WTC11 (cell line): ENCODE measurements around the gene CALHM1. TPM values are rescaled to one million over a fixed set of nuclear protein-coding genes. Genes with fewer than 3 reads are reported as not detected.

Experiments
- ATAC-seq: fragments of 200-7000 bp; cut with Tn5 transposase; 2 replicates; pipeline ENCODE4 v1.10.0; 2021; ENCODE audit warnings: mild to moderate bottlenecking, moderate library complexity
- Bru-seq: library from RNA; stranded (reverse); fragments of 400-500 nt; gene quantifications from one replicate; lab custom pipeline; 2021; lab: Mats Ljungman, UMichigan
- CTCF ChIA-PET: fragments of 300-600 bp; sonication (Branson Sonifier 250); formaldehyde crosslinking; loops from one replicate; lab custom pipeline; 2021; ENCODE audit warnings: antibody characterized with exemption; lab: Charles Lee
- POLR2A ChIA-PET: fragments of 350-600 bp; sonication (Branson Sonifier 250); formaldehyde crosslinking; loops from one replicate; lab custom pipeline; 2021; ENCODE audit warnings: antibody characterized with exemption; lab: Charles Lee
- DNase-seq: peaks from one replicate; pipeline ENCODE4 v3.0.0; 2021; ENCODE audit warnings: low spot score
- H3K27ac Mint-ChIP-seq: 2 replicates; pipeline ENCODE4 v1.8.0; 2021; ENCODE audit warnings: mixed read lengths
- H3K27me3 Mint-ChIP-seq: 2 replicates; pipeline ENCODE4 v1.8.0; 2021; ENCODE audit warnings: low read depth, mild to moderate bottlenecking, moderate library complexity, mixed read lengths
- H3K36me3 Mint-ChIP-seq: 2 replicates; pipeline ENCODE4 v1.8.0; 2021; ENCODE audit warnings: mixed read lengths
- H3K4me1 Mint-ChIP-seq: 2 replicates; pipeline ENCODE4 v1.8.0; 2022; ENCODE audit warnings: mixed read lengths
- H3K4me3 Mint-ChIP-seq: 2 replicates; pipeline ENCODE4 v1.8.0; 2021; ENCODE audit warnings: mild to moderate bottlenecking, moderate library complexity, mixed read lengths
- H3K9me3 Mint-ChIP-seq: 2 replicates; pipeline ENCODE4 v1.8.0; 2021; ENCODE audit warnings: mixed read lengths
- CREB1 ChIP-seq: sonication (generic); formaldehyde crosslinking; IDR thresholded peaks from 2 replicates; pipeline ENCODE4 v1.8.0; 2023; ENCODE audit warnings: mild to moderate bottlenecking, missing genetic modification reagents
- EMX1 ChIP-seq: fragments of 250-450 bp; sonication (Bioruptor Pico); IDR thresholded peaks from 2 replicates; pipeline ENCODE4 v1.8.0; 2021; ENCODE audit warnings: mild to moderate bottlenecking
- ESRRA ChIP-seq: sonication (generic); formaldehyde crosslinking; IDR thresholded peaks from 2 replicates; pipeline ENCODE4 v1.8.1; 2022; ENCODE audit warnings: mild to moderate bottlenecking, missing genetic modification reagents, borderline replicate concordance
- FOXP1 ChIP-seq: sonication (generic); formaldehyde crosslinking; IDR thresholded peaks from 2 replicates; pipeline ENCODE4 v1.8.0; 2022; ENCODE audit warnings: missing genetic modification reagents, mild to moderate bottlenecking, moderate library complexity, borderline replicate concordance
- MXD4 ChIP-seq: fragments of 250-450 bp; sonication (Bioruptor Pico); IDR thresholded peaks from 2 replicates; pipeline ENCODE4 v1.8.0; 2021; ENCODE audit warnings: mild to moderate bottlenecking, moderate library complexity, borderline replicate concordance
- NFYB ChIP-seq: sonication (generic); formaldehyde crosslinking; conservative IDR thresholded peaks from 2 replicates; pipeline ENCODE4 v1.8.0; 2022; ENCODE audit warnings: low read depth, missing genetic modification reagents
- RORB ChIP-seq: fragments of 250-450 bp; sonication (Bioruptor Pico); IDR thresholded peaks from 2 replicates; pipeline ENCODE4 v1.9.0; 2021; ENCODE audit warnings: mild to moderate bottlenecking
- SMAD4 ChIP-seq: sonication (generic); formaldehyde crosslinking; IDR thresholded peaks from 2 replicates; pipeline ENCODE4 v1.8.0; 2022; ENCODE audit warnings: mild to moderate bottlenecking, missing genetic modification reagents
- TCF7 ChIP-seq: sonication (generic); formaldehyde crosslinking; IDR thresholded peaks from 2 replicates; pipeline ENCODE4 v1.8.0; 2022; ENCODE audit warnings: mild to moderate bottlenecking, low read depth, missing genetic modification reagents, moderate library complexity
- TEAD1 ChIP-seq: sonication (generic); formaldehyde crosslinking; IDR thresholded peaks from 2 replicates; pipeline ENCODE4 v1.8.0; 2022; ENCODE audit warnings: mild to moderate bottlenecking, missing genetic modification reagents
- USF2 ChIP-seq: sonication (generic); formaldehyde crosslinking; IDR thresholded peaks from 2 replicates; pipeline ENCODE4 v1.8.1; 2023; ENCODE audit warnings: mild to moderate bottlenecking, missing genetic modification reagents, moderate library complexity
- ZNF232 ChIP-seq: sonication (generic); formaldehyde crosslinking; IDR thresholded peaks from 2 replicates; pipeline ENCODE4 v1.8.0; 2022; ENCODE audit warnings: mild to moderate bottlenecking, missing genetic modification reagents
- ZNF416 ChIP-seq: fragments of 250-450 bp; sonication (Bioruptor Pico); IDR thresholded peaks from 2 replicates; pipeline ENCODE4 v1.9.0; 2021; ENCODE audit warnings: mild to moderate bottlenecking, inconsistent platforms
- long read RNA-seq, 3 experiments: library from RNA in 1 of 3; library from capped mRNA in 1 of 3; library from polyadenylated mRNA in 1 of 3; unstranded in 2 of 3; stranded (forward) in 1 of 3; transcript quantifications; one replicate each; pipeline ENCODE4 v2.0.0, GENCODE V29; 2021
- total RNA-seq: library from RNA; stranded (reverse); gene quantifications from 3 replicates; pipeline ENCODE4 v1.2.3, GENCODE V29; 2021
- TF ChIP-seq, protein P1 (sequence below): sonication (generic); formaldehyde crosslinking; IDR thresholded peaks from 2 replicates; pipeline ENCODE4 v1.8.0; 2022; ENCODE audit warnings: mild to moderate bottlenecking, missing genetic modification reagents
- TF ChIP-seq, protein P2 (sequence below): sonication (generic); formaldehyde crosslinking; IDR thresholded peaks from 2 replicates; pipeline ENCODE4 v1.8.0; 2022; ENCODE audit warnings: missing genetic modification reagents
- TF ChIP-seq, protein P3 (sequence below): sonication (generic); formaldehyde crosslinking; IDR thresholded peaks from 2 replicates; pipeline ENCODE4 v1.8.1; 2023; ENCODE audit warnings: mild to moderate bottlenecking, missing genetic modification reagents
- TF ChIP-seq, protein P4 (sequence below): fragments of 250-450 bp; sonication (Bioruptor Pico); IDR thresholded peaks from 2 replicates; pipeline ENCODE4 v1.9.0; 2021; ENCODE audit warnings: moderate library complexity, mild to moderate bottlenecking, inconsistent platforms, borderline replicate concordance
- TF ChIP-seq, protein P5 (sequence below): sonication (generic); formaldehyde crosslinking; IDR thresholded peaks from 2 replicates; pipeline ENCODE4 v1.8.1; 2022; ENCODE audit warnings: low read depth, missing genetic modification reagents, borderline replicate concordance
- TF ChIP-seq, protein P6 (sequence below): sonication (generic); formaldehyde crosslinking; IDR thresholded peaks from 2 replicates; pipeline ENCODE4 v1.8.1; 2022; ENCODE audit warnings: mild to moderate bottlenecking, moderate library complexity, missing genetic modification reagents

Gene CALHM1
- total RNA-seq (0.30 to 0.55 TPM (median 0.39 TPM) in 3 replicates), Bru-seq, nascent RNA (percentile 30 among the genes with signal in this experiment)
- long read RNA-seq, experiment 1, partial matches to known transcripts, result 0 of 2 reads
- long read RNA-seq, experiment 1, other reads (novel, unspliced or antisense), result 1 of 2 reads
- long read RNA-seq, experiment 2, partial matches to known transcripts, result 0 of 1 reads
- long read RNA-seq, experiment 2, other reads (novel, unspliced or antisense), result 1 of 1 reads
- long read RNA-seq, experiment 3, result 0 reads

DNA sequence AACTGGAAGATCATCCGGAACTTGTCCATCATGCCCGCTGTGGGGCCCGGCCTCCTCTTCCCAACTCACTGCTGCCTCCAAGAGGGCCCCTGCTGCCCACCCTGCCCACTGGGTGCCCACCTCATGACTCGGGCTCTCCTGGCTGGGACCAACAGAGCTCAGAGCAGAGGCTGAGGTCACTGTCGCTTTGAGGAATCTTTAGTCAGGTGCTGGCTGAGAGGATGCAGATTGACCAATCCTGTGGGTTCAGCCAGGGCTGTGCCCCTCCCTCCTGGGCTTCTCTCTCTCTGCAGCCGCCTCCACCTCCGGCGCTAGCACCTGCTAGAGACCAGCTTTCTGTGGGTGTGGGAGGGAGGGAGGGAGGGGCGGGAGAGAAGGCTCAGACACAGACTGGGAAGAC lies at the start of gene CALHM1:
TSS of gene CALHM1 (minus strand) at position 181 of the 400 bp plus-strand sequence. CDS start at position 32, 149 bp downstream.
- no peaks in the 10 kb centered on the region for H3K27me3 Mint-ChIP-seq
- POLR2A ChIA-PET, result interaction anchor here (0.6 kb wide), 1 partner anchor 592 kb away, joined by 6 read pairs; no protein-coding TSS in a partner anchor
- H3K9me3 Mint-ChIP-seq, result no peaks in the 10 kb centered on the region
- peak; percentile 93 for ATAC-seq
- H3K4me3 Mint-ChIP-seq, result no peak within 1 kb of the TSS
- TF ChIP-seq USF2 (CRISPR knock-in tag) (peak; percentile 21; the same call in 1 of the 2 replicates), MXD4 (CRISPR knock-in tag) (no peak), NFYB (CRISPR knock-in tag) (0 out of 2 replicates have a peak, but pooled peaks have one; percentile 14)
- TF ChIP-seq, all 79 proteins: peak for 2
- CTCF ChIA-PET, result interaction anchor here (0.6 to 2.1 kb wide), 8 partner anchors 11 to 227 kb away, joined by 3 to 25 read pairs (median 4); no protein-coding TSS in a partner anchor
- DNase-seq, result peak; percentile 65
- peaks cover 3% of the 10 kb centered on the region; the same call in 1 of the 2 replicates for H3K4me1 Mint-ChIP-seq
- no peaks in the 10 kb centered on the region for H3K36me3 Mint-ChIP-seq
- H3K27ac Mint-ChIP-seq, result no peak within 1 kb of the TSS

DNA sequence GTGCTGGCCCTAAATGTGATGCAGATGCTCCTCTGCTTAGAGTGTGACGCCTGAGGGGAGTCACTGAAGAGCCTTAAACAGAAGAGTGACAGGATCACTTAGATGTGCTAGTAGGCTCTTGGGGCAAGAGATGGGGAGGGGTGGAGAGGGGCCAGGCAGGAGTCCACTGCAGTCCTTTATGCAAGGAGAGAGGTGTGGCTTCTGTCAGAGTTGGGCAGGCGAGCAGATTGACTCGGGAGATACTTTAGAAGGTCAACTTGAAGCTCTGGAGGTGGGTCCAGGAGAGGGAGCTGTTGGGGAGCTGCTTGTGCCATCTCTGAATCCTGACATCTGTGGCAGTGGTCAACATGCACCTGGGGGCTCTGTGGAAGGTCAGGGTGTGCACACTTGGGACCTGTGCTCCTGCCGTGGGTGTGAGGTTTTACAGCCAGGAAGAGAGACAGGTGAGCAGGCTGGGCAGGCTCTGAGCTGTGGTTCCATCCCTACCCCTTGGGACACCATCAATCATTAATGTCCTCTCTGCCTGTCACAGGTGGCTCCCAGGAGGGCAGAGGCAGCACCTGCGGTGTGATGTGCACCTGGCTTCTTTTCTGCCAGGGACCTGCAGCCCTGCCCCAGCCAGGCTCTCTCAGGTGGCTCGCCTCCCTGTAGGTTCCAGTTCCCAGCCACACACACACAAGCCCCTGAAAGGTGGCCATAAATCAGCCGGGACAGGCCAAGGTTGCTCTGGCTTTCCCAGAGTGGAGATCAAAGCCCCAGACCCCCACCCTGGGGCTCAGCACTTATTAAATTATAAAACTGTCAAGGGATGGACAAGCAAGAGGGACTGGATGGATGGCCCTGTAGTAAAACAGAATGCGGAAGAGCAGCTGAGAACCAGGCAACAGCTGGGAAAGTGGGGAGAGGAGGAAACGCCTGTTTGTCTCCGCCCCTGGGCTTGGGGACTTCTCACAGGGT lies 48.8 kb upstream of the CALHM1 start:
- no peaks in the 10 kb centered on the region for H3K9me3 Mint-ChIP-seq
- TF ChIP-seq, protein P1, sequence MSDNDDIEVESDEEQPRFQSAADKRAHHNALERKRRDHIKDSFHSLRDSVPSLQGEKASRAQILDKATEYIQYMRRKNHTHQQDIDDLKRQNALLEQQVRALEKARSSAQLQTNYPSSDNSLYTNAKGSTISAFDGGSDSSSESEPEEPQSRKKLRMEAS (CRISPR knock-in tag), result no peak
- no peak for TF ChIP-seq ESRRA
- no peak for TF ChIP-seq EMX1 (CRISPR knock-in tag)
- TF ChIP-seq, protein P2, sequence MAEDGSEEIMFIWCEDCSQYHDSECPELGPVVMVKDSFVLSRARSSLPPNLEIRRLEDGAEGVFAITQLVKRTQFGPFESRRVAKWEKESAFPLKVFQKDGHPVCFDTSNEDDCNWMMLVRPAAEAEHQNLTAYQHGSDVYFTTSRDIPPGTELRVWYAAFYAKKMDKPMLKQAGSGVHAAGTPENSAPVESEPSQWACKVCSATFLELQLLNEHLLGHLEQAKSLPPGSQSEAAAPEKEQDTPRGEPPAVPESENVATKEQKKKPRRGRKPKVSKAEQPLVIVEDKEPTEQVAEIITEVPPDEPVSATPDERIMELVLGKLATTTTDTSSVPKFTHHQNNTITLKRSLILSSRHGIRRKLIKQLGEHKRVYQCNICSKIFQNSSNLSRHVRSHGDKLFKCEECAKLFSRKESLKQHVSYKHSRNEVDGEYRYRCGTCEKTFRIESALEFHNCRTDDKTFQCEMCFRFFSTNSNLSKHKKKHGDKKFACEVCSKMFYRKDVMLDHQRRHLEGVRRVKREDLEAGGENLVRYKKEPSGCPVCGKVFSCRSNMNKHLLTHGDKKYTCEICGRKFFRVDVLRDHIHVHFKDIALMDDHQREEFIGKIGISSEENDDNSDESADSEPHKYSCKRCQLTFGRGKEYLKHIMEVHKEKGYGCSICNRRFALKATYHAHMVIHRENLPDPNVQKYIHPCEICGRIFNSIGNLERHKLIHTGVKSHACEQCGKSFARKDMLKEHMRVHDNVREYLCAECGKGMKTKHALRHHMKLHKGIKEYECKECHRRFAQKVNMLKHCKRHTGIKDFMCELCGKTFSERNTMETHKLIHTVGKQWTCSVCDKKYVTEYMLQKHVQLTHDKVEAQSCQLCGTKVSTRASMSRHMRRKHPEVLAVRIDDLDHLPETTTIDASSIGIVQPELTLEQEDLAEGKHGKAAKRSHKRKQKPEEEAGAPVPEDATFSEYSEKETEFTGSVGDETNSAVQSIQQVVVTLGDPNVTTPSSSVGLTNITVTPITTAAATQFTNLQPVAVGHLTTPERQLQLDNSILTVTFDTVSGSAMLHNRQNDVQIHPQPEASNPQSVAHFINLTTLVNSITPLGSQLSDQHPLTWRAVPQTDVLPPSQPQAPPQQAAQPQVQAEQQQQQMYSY (CRISPR knock-in tag), result no peak
- no peak for TF ChIP-seq MXD4 (CRISPR knock-in tag)
- TF ChIP-seq, protein P3, sequence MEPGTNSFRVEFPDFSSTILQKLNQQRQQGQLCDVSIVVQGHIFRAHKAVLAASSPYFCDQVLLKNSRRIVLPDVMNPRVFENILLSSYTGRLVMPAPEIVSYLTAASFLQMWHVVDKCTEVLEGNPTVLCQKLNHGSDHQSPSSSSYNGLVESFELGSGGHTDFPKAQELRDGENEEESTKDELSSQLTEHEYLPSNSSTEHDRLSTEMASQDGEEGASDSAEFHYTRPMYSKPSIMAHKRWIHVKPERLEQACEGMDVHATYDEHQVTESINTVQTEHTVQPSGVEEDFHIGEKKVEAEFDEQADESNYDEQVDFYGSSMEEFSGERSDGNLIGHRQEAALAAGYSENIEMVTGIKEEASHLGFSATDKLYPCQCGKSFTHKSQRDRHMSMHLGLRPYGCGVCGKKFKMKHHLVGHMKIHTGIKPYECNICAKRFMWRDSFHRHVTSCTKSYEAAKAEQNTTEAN (CRISPR knock-in tag), result no peak
- TF ChIP-seq, protein P4, sequence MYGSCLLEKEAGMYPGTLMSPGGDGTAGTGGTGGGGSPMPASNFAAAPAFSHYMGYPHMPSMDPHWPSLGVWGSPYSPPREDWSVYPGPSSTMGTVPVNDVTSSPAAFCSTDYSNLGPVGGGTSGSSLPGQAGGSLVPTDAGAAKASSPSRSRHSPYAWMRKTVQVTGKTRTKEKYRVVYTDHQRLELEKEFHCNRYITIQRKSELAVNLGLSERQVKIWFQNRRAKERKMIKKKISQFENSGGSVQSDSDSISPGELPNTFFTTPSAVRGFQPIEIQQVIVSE (CRISPR knock-in tag), result no peak
- TF ChIP-seq TEAD1 (CRISPR knock-in tag), result no peak
- TF ChIP-seq, protein P5, sequence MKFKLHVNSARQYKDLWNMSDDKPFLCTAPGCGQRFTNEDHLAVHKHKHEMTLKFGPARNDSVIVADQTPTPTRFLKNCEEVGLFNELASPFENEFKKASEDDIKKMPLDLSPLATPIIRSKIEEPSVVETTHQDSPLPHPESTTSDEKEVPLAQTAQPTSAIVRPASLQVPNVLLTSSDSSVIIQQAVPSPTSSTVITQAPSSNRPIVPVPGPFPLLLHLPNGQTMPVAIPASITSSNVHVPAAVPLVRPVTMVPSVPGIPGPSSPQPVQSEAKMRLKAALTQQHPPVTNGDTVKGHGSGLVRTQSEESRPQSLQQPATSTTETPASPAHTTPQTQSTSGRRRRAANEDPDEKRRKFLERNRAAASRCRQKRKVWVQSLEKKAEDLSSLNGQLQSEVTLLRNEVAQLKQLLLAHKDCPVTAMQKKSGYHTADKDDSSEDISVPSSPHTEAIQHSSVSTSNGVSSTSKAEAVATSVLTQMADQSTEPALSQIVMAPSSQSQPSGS (CRISPR knock-in tag), result no peak
- no peak for TF ChIP-seq ZNF416 (CRISPR knock-in tag)
- TF ChIP-seq, protein P6, sequence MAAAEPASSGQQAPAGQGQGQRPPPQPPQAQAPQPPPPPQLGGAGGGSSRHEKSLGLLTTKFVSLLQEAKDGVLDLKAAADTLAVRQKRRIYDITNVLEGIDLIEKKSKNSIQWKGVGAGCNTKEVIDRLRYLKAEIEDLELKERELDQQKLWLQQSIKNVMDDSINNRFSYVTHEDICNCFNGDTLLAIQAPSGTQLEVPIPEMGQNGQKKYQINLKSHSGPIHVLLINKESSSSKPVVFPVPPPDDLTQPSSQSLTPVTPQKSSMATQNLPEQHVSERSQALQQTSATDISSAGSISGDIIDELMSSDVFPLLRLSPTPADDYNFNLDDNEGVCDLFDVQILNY (CRISPR knock-in tag), result no peak
- no peak for TF ChIP-seq SMAD4 (CRISPR knock-in tag)
- TF ChIP-seq RORB (CRISPR knock-in tag), result no peak
- no peak for TF ChIP-seq CREB1 (CRISPR knock-in tag)
- no peak for TF ChIP-seq FOXP1
- TF ChIP-seq TCF7 (CRISPR knock-in tag), result no peak
- TF ChIP-seq ZNF232 (CRISPR knock-in tag), result no peak

More for the DNA sequence above, 48.8 kb upstream of the CALHM1 start:
- H3K4me1 Mint-ChIP-seq, result peaks cover 6% of the 10 kb centered on the region; the same call in 1 of the 2 replicates
- no peak overlapping the region for H3K27ac Mint-ChIP-seq
- H3K4me3 Mint-ChIP-seq, result no peak overlapping the region
- ChIA-PET CTCF (interaction anchor here (0.6 to 2.5 kb wide), 6 partner anchors 35 to 359 kb away, joined by 3 to 8 read pairs (median 4); no protein-coding TSS in a partner anchor), POLR2A (no interaction called here)
- DNase-seq, result no peak
- no peaks in the 10 kb centered on the region for H3K36me3 Mint-ChIP-seq
- ATAC-seq, result peak; percentile 38; the same call in 1 of the 2 replicates
- no peaks in the 10 kb centered on the region for H3K27me3 Mint-ChIP-seq
